Suprapubic skin (tissue), 4 donors: ENCODE results near the gene NOXO1. TPM values are rescaled to one million over a fixed set of nuclear protein-coding genes. Genes with fewer than 3 reads are reported as not detected.

Experiments used
- DNase-seq, 2 donors: peaks; one replicate each; pipeline ENCODE4 v3.0.0-alpha.2; 2019; ENCODE audit warnings: low spot score in 2 of 2
- H3K27ac ChIP-seq: fragments of 200-600 bp; sonication (generic); one replicate; pipeline ENCODE4 v1.5.1; 2019
- H3K27me3 ChIP-seq: fragments of 200-600 bp; sonication (generic); one replicate; pipeline ENCODE4 v1.5.1; 2019
- H3K36me3 ChIP-seq: fragments of 200-600 bp; sonication (generic); one replicate; pipeline ENCODE4 v1.5.1; 2019
- H3K4me1 ChIP-seq: fragments of 200-600 bp; sonication (generic); one replicate; pipeline ENCODE4 v1.5.1; 2019
- H3K4me3 ChIP-seq: fragments of 200-600 bp; sonication (generic); one replicate; pipeline ENCODE4 v1.5.1; 2019; ENCODE audit warnings: mild to moderate bottlenecking
- H3K9me3 ChIP-seq: fragments of 200-600 bp; sonication (generic); one replicate; pipeline ENCODE4 v1.5.1; 2019
- CTCF ChIP-seq, 2 donors: fragments of 200-600 bp in 1 of 2; fragments of 450-650 bp in 1 of 2; sonication (generic) in 1 of 2; IDR thresholded peaks; one replicate each; pipeline ENCODE4 v1.5.1; 2016 to 2019; ENCODE audit warnings: antibody characterized with exemption in 2 of 2, mild to moderate bottlenecking in 1 of 2, moderate library complexity in 1 of 2
- EP300 ChIP-seq: sonication (generic); formaldehyde crosslinking; IDR thresholded peaks from one replicate; pipeline ENCODE4 v1.6.1; 2017; ENCODE audit warnings: antibody characterized with exemption
- POLR2A ChIP-seq, 2 donors: fragments of 450-650 bp; IDR thresholded peaks; one replicate each; pipeline ENCODE4 v1.6.1; 2017; ENCODE audit warnings: antibody characterized with exemption in 2 of 2, mild to moderate bottlenecking in 2 of 2, moderate library complexity in 2 of 2
- POLR2AphosphoS5 ChIP-seq, 3 donors: sonication (generic); formaldehyde crosslinking; IDR thresholded peaks; one replicate each; pipeline ENCODE4 v1.6.1; 2017; ENCODE audit warnings: antibody characterized with exemption in 3 of 3
- WGBS: methylation state at CpG from one replicate; pipeline ENCODE4 v1.1.5; 2018; 5-methylcytosine and 5-hydroxymethylcytosine counted together
- total RNA-seq, 4 donors: library from RNA; depleted of rRNA; stranded (reverse); fragments of >200 nt; gene quantifications; one replicate each; pipeline ENCODE4 v1.1.0, GENCODE V29; 2016

The NOXO1 gene
- total RNA-seq, 4 donors from 2014 or later, result 1.1 to 3.1 (median 2.0) TPM; not detected in 1

GRCh38 chr16:1978476-1979120 lies 2.7 kb downstream of the NOXO1 start:
- Histone ChIP-seq H3K9me3 (no peaks in the 10 kb centered on the region), H3K27me3 (peaks cover 30% of the 10 kb centered on the region), H3K4me1 (peaks cover 51% of the 10 kb centered on the region), H3K4me3 (peak overlapping the region; percentile 41), H3K36me3 (peaks cover 46% of the 10 kb centered on the region), H3K27ac (peak overlapping the region; percentile 43)
- DNase-seq, result no peak
- no peak for TF ChIP-seq CTCF (IDR thresholded peaks at IDR 0.05)
- TF ChIP-seq POLR2A (IDR thresholded peaks at IDR 0.05), result no peak
- no peak for TF ChIP-seq EP300
- TF ChIP-seq POLR2AphosphoS5 (IDR thresholded peaks at IDR 0.05), result no peak
- WGBS, result 61% methylated on average over 7 of the region's 37 CpGs

DNA sequence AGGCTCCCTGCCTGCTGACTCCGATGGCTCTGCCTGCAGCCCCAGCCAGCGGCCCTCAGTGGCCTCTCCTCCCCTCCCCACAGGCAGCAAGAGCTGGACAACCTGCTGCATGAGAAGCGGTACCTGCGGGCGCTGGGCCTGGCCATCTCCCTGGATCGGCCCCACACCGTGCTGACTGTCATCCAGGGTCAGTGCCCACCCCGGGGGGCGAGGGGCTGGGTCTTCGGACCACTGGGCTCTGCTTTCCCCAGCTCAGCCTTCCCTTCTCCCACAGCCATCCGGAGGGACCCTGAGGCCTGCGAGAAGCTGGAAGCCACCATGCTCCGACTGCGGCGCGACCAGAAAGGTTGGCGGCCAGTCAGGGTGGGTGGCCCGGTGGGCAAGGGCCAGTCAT lies 3.4 kb downstream of the NOXO1 start:
- no peak overlapping the region for H3K4me3 ChIP-seq
- TF ChIP-seq POLR2AphosphoS5 (IDR thresholded peaks at IDR 0.05) (no peak), EP300 (no peak), POLR2A (IDR thresholded peaks at IDR 0.05) (no peak), CTCF (IDR thresholded peaks at IDR 0.05) (no peak)
- DNase-seq, result no peak

GRCh38 chr16:1976951-1977874 lies 4.1 kb downstream of the NOXO1 start:
- peaks cover 54% of the 10 kb centered on the region for H3K4me1 ChIP-seq
- H3K4me3 ChIP-seq, result no peak overlapping the region
- H3K27me3 ChIP-seq, result peaks cover 30% of the 10 kb centered on the region
- H3K9me3 ChIP-seq, result no peaks in the 10 kb centered on the region
- TF ChIP-seq POLR2AphosphoS5 (IDR thresholded peaks at IDR 0.05) (no peak), CTCF (IDR thresholded peaks at IDR 0.05) (no peak), POLR2A (IDR thresholded peaks at IDR 0.05) (no peak), EP300 (no peak)
- no peak for DNase-seq
- 86% methylated on average over 7 of the region's 33 CpGs for WGBS
- peaks cover 46% of the 10 kb centered on the region for H3K36me3 ChIP-seq
- H3K27ac ChIP-seq, result no peak overlapping the region

More for the DNA sequence above, 3.4 kb downstream of the NOXO1 start:
- Histone ChIP-seq H3K27ac (no peak overlapping the region), H3K27me3 (peaks cover 30% of the 10 kb centered on the region), H3K4me1 (peaks cover 51% of the 10 kb centered on the region), H3K36me3 (peaks cover 46% of the 10 kb centered on the region), H3K9me3 (no peaks in the 10 kb centered on the region)
- 60% methylated on average over 2 of the region's 18 CpGs for WGBS

- H3K4me1 ChIP-seq, result peaks cover 49% of the 10 kb centered on the region
- 84% methylated on average over 7 of the region's 8 CpGs for WGBS
- TF ChIP-seq EP300, result no peak
- no peak for TF ChIP-seq CTCF (IDR thresholded peaks at IDR 0.05)
- no peak overlapping the region for H3K4me3 ChIP-seq
- peaks cover 46% of the 10 kb centered on the region for H3K36me3 ChIP-seq
- H3K9me3 ChIP-seq, result no peaks in the 10 kb centered on the region
- no peak overlapping the region for H3K27ac ChIP-seq
- DNase-seq, result no peak
- H3K27me3 ChIP-seq, result peaks cover 26% of the 10 kb centered on the region
These were observed 5.1 kb downstream of the NOXO1 start for GRCh38 chr16:1976216-1976520.
